HG03103 (cell line): ENCODE measurements around the gene PLEK.
"Not testable (repeated sequence)": the region's sequence is repeated elsewhere in the genome, so short reads cannot be mapped to it uniquely, and the experiment has no call there.

Experiments
- ATAC-seq: cut with Tn5 transposase; IDR thresholded peaks from one replicate; pipeline ENCODE4 v1.9.1; 2021; ENCODE audit warnings: low read depth; ENCODE audit not compliant: unreplicated experiment

PLEK gene, protein sequence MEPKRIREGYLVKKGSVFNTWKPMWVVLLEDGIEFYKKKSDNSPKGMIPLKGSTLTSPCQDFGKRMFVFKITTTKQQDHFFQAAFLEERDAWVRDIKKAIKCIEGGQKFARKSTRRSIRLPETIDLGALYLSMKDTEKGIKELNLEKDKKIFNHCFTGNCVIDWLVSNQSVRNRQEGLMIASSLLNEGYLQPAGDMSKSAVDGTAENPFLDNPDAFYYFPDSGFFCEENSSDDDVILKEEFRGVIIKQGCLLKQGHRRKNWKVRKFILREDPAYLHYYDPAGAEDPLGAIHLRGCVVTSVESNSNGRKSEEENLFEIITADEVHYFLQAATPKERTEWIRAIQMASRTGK

DNA sequence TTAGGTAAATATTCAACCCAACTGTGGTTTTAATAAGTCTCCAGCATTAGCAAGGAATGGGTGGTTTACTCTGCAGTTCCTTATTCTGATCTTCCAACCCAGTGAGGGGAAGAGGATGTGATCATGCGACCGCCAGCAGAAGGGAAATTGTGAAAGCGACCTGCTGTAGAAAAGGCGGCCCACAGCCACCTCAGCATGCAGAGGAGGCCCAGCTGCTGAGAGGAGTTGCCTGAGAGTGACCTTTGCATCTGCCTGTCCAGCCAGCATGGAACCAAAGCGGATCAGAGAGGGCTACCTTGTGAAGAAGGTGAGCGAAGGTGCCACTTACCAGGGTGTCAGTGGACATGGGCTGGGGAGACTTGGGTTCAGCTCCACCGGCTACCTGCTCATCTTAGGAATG lies at the start of gene PLEK:
Gene PLEK (plus strand): TSS at position 196 of the 400 bp plus-strand sequence. CDS start 70 bp downstream, at position 266.
- ATAC-seq = peak; percentile 54

DNA sequence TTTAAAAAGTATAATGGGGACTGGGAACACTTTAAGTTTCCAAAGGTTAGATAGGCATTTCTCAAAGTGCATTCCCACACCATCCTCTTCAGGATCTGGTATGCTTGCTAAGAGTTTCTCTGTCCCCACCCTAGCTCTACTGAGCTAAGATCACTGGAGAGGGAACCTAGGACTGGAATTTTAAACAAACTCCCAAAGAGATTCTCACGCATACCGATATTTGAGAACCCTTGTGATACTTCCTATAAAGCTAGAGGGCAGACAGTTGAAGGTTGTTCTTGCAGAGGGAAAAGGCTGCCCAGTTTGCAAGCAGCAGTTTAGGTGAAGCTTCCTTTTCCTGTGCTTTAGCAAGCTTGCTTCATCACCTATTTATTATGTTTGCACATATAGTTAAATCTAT lies 49.0 kb upstream of the PLEK start:
- no peak for ATAC-seq

DNA sequence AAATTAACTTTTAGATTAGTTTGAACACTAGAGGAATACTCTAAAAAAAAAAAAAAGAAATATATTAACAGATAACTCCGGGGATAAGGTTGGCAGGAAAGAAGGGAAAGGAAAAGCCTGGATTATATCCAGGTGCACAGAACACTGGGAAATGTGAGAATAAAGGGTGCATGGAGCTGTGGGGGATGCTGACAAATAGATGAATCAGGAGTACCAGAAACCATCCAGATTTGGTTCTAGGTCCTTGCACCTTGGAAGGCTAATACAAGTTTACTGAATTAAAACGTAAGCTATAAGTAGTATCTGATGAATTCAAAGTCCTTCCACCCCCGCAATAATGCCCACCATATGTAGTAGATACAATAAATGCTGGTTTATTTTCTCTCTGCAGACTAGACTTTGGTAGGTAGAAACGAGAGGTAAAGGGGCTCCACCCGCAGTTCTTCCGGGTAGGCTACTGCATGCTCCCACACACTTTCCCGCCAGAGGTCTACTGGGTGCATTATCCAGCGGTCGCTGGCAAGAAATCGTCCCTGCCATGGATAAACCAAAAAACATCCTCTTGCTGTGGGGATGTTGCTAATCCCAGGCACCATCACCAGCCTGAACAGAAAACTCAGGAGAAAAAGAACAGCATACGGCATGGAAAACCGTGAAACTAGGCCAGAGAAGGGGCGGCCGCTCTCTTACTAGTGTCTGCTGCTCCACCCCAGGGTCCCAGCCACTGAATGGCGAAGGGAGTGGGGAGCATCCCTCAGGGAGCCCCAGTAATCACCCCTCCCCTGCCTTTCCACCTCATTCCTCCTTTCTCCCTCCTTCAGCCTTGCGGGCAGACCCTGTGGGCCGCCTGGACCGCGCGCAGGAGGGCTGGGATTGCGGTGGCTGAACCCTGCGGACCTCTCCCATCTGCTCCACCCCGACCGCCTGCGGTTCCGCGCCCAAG lies 46.8 kb upstream of the PLEK start:
- no peak for ATAC-seq

DNA sequence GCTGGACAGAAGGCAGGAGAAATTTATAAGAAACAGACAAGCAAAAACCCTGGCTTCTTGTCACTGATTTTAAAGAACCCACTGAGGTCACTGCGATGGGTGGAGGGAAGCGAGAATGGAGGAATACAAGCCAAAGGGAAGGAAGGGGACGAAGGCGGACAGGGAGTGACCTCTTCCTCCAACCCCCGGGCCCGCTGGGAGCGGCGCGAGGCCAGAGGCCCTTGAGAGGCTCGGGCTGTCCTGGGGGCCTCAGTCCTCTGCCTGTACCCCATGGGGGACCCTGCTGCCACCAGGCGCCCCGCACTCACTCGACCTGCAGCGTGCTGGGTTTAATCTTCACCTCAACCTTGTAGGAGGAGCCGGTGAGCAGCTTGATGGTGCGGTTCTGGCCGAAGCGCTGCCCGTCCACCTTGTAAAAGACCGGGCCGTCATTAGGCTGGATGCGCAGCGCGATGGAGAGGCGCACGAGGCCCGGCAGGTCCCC lies 46.1 kb upstream of the PLEK start:
- no peak for ATAC-seq

DNA sequence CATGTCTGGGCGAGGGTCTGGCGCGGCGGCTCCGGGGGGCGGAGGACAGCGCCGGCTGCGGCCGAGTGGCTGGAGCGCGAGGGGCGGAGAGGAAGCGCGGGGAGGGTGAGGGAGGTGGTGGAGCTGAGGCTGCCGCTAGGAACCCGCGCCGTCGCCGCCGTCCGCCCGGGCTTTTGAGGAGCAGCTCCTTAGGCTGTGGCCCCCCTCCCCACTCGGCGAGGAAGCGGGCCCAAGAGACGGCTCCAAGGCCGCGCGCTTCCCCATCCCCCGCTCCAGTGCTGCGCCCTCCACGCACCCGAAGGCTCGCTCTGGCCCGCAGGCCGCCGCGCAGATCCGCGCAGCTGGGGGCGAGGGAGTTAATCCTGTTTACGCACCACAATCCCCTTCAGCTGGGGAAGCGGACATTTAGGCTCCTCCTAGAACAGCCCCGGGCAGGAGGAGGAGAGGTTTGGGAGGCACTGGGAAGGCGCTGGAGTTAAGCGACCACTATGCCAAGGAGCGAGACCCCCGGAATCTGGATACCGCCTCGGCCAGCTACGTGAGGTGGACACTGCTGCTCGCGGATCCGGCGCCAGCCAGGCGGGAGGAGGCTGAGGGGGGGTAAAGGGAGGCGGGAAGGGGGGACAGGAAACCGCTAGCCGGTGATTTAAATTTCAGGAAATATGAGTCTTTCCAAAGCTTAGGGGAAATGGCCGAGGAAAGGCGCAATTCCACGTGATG lies 45.5 kb upstream of the PLEK start, which contains the start of gene CNRIP1:
Gene CNRIP1 (minus strand): TSS at position 552 of the 720 bp plus-strand sequence. CDS start 549 bp downstream, at position 3.
- no peak for ATAC-seq

DNA sequence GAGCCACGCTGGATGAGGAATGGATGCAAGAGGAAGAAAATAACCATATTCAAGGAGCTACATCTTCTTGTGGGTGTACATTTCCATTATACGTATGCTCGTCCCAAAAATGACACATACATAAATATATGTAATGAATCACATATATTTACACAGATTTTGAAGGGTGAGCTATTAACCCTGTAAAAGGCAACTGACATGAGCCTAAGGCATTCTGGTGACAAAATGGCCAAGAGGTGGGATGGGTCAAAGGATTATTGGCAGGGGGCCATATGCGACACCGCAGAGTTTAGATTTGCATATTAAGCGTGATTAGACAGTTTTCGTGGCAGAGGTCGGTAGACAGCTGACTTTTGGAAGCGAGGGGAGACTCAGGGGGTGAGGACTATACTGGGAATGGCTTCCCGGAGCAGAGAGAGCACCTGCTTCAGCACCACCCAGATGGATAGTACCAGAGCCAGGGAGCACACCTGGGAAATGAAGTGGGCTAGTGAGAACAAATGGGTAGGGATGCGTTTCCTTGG lies 44.9 kb upstream of the PLEK start:
- ATAC-seq = no peak

DNA sequence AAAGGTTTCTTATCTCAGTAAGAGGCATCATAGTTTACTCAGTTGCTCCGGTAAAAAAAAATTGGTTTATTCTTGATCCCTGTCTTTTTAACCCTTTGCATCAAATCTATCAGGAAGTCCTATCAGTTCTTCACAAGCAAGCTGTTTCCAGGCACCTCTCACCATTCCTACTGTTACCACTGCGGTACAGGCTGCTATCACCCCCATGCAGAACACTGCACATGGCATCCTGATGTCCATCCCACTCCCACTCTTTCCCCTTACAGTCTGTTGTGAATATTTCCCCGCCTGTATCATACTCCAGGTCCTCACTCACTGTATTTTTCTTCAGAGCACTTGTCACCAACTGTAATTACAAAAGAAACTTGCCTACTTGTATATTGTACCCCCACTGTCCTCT lies 40.0 kb upstream of the PLEK start:
- ATAC-seq = no peak

DNA sequence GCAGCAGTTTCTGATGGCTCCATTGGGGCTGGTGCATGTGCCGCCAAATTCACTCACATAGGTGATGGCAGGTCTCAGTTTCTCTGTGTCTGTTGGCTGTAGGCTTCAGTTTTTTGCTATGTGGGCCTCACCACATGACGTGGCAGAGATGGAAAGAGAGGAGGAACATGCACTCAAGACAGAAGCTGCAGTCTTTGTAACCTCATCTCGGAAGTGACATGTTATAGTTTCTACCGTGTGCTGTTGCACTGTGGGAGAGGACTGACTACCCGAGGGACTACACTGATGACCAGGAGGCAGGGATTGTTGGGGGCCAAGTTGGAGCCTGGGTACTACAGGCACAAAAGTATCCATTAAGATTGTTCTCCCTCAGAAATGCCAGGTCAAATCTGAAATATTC lies 36.2 kb upstream of the PLEK start:
- no peak for ATAC-seq

DNA sequence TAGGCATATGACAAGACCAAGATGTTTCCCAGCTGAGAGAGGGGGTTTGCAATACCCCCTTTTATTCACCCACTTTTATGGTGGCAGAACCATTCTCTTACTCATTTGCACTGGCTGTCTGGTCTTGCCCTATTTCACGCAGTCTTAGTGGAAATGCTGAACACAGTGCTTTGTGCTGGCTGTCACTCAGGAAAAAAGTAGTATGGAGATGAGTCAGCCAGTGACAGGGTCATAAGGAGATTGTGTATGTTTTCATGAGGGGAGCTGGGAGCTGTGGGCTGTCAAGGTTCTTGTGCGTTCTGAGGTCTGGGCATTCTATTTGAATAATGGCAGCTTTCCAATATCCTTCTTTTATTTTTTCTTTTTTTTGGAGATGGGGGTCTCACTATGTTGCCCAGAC lies 34.4 kb upstream of the PLEK start:
- no peak for ATAC-seq

DNA sequence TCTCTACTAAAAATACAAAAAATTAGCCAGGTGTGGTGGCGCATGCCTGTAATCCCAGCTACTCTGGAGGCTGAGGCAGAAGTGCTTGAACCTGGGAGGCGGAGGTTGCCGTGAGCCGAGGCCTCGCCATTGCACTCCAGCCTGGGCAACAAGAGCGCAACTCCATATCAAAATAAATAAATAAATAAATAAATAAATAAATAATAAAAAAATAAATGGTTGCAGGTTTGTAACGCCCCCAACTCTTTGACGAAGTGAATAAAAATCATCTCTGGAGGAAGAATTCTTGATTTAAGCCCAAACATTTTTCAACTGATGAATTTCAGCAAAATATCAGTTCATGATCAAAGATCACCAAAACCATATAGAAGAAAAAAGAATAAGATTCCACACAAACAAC lies 32.1 kb upstream of the PLEK start:
- no peak for ATAC-seq

DNA sequence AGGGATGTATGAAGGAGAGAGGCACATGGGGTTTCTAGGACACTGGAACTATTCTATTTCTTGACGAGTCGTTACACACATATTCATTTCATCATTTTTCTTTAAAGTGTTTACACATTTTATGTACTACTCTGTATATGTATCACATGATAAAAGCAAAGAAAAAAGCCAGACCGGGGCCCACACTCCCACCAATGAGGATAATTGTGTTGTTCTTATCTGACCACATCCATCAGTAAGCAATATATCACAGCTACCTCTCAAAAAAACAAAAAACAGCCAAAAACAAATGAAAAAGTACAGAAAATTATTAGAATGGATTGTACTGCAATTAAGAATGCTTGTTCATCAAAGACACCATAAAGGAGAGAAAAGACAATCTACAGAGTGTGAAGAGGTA lies 31.2 kb upstream of the PLEK start:
- no peak for ATAC-seq

DNA sequence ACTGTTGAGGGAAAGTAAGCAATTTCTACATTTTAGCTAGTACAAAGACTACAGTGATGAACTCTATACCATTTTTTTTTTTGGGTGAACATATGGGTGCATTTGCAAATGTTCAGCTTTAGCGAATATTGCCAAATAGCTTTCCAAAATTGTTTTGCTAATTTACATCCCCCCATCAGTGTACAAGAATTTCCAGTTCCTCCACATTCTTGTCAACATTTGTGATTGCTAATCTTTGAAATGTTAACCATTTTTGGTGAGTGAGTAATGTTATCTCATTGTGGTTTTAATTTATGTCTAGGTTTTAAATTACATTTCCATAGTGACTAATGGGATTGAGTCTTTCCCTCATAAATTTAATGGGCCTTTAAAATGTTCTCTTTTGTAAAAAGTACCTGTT lies 28.9 kb upstream of the PLEK start:
- no peak for ATAC-seq

DNA sequence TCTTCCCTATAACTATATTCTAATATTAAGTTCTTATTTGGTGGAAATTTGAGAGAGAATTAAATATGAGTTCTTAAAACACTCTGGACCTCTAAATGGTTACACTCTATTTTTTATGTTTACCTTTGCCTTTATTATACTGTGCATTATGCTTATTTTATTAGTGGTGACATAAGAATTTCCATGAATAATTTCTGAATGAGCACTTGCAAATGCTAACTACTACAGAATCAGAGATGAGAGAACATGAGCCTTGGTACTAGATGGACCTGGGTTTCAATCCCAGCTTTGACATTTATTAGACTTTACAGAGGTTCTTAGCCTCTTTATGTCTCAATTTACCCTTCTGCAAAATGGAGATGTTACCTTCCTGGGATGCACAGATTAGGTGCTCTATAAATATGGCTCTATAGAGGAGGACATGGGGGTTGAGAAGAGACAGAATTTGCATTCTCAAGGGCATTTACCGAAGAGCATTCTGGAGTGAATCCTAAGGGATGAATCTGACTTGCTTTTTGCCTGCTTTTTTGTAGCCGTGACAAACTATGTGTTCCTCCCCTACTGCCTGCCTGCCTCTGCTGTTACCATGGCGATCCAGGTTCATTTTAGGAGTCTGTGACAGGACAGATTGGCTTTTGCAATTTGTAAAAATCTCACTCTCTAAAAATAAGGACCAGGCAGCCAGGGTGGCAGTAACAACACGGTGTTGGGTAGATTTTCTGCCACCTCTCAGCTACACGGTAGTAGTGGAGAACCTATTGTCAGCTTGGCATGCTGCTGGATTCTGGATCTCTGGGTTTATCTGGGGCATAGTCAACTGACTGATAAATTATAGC lies 24.6 kb upstream of the PLEK start:
- no peak for ATAC-seq

DNA sequence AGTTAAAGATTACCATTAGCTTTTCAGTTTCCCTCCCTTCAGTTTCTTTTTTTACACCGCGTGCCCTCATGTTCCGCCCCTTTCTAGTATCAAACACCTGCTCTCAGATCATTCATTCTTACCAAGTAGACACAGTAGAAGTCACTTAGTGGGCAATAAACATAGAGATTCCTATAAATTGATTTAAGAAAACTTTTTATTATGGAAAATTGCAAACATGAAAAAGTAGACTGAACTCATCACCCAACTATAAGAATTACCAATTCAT lies 24.1 kb upstream of the PLEK start:
- no peak for ATAC-seq

DNA sequence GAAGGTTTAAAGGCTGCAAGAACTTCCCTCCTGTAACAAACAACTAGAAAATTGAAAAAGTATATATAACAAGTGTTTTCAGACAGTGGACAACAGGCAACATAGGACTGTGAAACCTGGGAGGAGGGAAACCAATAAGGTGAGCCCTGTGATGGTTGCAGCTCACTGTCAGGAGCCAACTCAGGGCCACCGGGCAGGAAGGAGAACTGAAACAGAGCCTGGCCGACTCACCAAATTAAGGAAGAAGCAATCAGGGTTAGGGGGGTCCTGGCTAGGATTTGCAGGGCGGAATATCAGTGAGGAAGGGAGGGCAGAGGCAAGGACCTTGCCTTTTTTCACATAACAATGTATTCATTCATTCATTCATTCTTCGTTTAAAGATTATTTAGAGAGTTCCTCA lies 23.5 kb upstream of the PLEK start:
- no peak for ATAC-seq

DNA sequence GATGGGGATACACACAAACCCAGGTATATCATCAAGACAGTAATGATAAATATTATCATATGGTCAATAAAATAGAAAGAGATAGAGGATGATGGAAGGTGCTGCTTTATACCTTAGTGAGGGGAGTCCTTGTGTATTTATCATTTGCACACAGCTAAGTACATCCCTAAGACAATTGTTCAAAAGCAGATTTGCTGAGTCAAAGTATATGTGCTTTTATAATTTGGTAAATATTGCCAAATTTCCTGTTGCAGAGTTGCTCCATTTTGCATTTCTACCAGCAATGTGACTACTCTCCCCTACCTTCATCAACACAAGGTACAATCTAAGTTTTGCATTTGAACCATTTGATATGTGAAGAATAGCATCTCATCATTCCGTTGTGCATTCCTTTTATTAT lies 22.6 kb upstream of the PLEK start:
- no peak for ATAC-seq

DNA sequence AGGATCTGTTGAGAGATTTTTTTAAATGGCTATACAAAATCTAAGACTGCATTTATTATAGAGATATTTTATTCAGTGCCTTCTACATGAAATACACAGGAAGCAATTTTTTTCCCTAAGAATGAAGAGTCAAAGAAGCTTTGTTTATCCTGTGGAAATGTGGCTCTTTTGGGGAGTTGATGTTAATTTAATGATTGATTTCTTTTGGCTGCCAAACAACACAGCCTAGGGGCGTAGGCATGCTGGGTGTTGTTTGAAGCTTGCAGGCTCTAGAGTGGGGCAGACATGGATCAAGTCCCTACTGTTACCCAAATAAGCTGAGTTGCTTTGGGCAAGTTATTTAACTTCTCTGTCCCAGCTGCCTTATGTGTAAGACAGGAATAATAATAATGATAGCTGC lies 21.1 kb upstream of the PLEK start:
- ATAC-seq = no peak

DNA sequence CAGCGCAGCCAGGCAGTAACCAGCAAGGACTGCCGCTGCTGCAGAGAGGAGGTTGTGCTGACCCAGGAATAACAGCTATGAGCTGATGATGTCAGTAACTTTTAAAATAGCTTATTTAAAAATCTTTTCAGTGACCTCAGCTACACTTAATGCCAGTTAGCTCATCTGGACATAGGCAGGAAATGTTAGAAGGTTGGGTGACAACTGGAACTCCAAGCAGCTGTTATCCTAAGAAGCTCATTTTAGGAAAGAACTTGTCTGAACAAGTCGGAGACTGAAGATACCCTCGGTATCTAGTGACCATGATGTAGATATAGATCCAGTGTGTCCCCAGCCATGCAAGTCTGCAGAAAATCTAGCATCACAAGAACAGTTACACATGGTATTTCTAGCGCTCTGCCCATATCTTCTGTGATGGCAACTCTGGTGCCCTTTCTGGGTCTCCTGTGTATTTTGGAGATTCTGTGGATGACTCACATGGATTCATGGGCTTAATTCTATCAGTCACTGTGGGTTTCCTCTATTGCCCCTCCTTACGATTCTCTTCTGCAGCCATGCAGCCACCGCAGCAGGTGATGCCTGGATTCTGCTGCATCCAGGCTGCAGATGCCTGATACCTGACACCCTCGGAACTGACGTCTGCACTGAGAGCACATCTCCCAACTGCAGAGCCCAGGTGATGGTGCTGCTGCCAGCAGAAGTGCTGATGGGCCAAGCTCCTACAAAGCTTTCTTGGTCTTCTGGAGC lies 19.8 kb upstream of the PLEK start:
- no peak for ATAC-seq

DNA sequence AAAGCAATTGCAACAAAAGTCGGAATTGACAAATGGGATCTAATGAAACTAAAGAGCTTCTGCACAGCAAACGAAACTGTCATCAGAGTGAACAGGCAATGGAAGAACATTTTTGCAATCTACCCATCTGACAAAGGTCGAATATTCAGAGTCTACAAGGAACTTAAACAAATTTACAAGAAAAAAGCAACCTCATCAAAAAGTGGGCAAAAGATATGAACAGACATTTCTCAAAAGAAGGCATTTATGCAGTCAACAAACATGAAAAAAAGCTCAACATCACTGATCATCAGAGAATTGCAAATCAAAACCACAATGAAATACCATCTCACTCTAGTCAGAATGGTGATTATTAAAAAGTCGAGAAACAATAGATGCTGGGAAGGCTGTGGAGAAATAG lies 16.0 kb upstream of the PLEK start:
- ATAC-seq = not testable (repeated sequence)
